ENCODE results near the gene RAD52.
A peak's percentile ranks its signal among the peaks of the same experiment; 100 is the strongest.

Gene RAD52

DNA sequence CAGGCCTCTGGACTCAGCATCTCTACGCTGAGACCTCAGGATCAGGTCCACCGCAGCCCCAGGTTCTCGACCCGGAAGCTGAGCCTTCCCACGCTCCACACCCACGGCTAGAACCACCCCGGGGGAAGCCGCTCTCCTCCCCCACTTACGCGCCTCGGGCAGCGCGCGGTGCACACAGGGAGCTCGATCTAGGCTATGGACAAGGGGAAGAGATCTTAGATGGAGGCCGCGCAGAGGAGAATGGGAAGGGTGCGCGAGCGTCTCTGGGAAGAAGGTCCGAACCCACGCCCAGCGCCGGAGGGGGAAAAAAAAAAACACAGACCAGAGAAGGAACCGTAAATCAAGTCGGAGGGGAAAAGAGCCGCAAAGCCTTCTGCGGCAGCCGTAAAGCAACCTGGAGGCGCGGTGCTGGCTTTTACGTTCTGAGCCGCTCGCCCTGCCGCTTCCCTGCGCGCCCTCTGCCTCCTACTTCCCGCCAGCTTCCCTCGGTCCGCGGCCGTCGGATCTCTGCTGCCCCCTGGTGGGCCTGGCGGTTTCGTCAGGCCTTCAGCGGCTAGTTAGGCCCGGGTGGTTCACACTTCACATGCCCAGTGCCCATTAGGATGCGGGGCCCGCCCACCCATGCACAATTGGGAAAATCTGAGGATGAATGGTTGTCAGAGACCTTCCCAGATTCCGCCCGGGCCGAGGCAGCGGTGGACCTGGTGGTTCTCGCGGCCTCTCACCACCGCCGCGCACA is at the start of gene RAD52:
Gene RAD52 (minus strand): TSS at position 242 of the 739 bp plus-strand sequence. CDS start 16,636 bp downstream, outside the sequence.
- peak; percentile 81 for DNase-seq (ENCODE audit: low spot score)

DNA sequence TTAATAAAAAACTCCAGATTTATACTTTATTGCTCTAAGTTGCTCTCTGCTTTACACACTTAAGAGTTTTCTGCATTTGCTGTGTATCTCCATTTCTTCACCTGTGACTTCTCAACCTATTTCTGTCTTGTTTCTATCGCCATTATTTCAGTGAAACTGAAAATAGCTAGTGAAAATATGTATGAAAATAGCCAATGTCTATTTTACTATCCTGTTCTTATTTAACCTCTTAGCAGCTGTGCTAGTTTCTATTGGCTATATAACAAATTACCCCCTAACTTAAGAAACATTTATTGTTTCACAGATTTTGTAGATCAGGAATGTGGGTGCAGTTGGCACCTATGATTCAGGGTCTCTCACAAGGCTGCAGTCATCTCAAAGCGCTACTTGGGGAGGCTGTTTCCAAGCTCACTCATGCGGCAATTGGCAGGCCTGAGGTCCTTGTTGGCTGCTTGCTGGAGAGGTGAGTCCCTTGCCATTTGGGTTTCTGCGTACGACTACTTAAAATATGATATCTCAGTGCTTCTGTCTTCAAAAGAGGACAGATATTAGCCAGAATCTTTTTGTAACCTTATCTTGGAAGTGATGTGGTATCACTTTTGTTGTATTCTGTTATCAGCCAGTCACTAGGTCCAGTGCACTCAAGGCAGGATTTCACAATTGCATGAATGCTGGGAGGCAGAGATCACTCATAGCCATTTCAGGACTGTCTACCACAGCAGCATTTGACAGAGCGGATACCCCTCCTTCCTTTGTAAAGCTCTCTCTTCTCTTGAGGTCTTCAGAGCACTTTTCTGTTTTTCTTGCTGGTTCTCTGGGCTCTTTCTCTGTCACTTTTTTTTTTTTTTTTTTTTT is 48.8 kb upstream of the RAD52 start:
- peak; percentile 50 for DNase-seq (ENCODE audit: low spot score)

DNA sequence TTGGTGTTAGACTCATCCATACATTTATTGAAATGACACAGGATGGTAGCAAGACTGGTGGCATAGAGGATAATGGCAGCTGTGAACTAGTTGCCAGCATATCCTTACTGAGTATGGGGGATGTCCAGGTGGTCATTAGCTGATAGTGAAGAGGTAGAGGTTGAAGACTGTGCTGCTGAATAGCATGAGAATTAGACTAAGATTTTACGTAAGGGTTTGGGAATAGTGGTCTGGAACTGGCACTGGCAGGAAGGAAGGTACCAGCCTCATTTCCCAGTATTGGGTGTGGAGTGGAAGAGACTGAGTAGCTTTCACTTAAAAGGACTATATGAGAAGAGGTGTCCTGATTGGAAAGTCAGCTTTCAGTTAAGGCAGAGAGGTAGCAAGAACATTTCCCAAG is 48.0 kb upstream of the RAD52 start:
- no peak for DNase-seq (ENCODE audit: low spot score)

DNA sequence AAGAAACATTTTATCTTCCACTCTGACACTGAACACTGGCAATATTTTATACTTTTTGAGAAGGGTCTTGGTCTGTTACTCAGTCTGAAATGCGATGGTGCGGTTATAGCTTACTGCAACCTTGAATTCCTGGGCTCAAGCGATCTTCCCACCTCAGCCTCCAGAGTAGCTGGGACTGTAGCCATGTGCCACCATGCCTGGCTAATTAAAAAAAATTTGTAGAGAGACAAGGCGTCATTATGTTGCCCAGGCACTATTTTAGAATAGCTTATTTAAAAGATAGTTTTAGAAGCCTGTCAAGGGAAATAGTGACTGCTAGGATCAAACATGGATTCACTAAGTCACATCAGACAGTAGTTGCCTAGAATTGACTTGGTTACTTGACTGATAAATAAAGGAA is 47.4 kb upstream of the RAD52 start:
- no peak for DNase-seq (ENCODE audit: low spot score)

DNA sequence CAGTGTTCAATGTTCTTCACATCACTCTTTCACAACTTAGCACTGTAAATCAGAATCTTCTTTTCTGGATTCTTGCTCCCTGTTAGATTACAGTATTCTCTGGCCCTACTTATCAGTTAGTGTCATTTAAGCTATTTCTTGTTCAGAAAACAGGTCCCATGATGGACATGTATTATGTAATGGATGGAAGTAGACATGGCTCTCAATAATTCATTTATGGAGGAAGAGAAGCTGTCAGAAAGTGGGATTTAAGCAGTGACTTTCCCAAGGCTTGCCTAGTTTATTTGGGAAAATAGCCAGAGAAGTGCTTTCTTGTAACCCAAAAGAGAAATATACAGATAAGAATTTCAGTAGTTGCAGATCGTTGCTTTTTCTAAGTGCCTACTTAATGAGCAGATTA is 43.2 kb upstream of the RAD52 start:
- no peak for DNase-seq (ENCODE audit: low spot score)

DNA sequence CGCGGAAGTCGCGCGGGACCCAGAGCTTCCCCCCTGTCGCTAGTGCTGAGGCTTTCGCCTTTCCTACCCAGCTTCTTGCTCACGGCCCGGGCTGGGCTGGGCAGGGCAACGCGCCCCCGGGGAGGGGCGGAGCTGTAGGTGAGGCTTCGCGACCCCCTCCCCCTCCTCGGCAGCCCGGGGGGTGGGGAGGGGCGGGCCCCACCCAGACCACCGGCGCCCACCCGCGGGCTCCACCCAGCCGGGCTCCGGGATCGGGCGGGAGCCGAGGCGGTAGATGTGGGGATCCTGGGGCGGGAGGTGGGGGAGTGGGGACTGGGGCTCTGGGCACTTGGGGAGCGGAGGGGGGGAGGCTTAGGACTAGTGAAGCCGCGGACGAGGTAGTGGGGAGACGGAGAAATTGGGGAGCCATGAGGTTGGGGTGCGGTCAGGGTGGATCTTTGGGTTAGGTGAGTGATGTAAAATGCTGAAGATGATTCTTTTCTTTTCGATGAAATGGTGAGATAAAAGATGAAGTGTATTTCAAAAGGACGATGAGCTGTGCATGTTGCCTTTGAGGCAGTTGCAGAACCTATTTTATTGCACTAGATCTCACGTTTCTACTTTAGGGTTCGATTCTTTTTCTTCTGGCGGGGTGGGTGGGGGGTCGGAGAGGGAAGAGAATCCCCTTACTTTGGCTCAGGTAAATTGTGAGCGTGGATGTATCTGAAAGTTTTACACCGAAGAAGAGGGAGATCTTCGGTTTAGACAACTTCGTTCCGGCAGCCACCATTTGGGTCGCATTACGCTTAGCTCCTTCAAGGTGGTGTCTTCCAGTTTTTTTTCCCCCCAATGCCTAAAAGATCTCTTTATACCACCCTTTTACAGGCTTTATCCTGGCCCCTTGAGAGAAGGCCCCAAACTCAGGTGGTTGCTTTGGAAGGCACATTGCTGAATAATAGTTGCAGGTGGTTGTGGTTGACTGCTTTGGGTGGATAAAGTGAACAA is 42.1 kb upstream of the RAD52 start:
- DNase-seq (ENCODE audit: low spot score): peak; percentile 74

DNA sequence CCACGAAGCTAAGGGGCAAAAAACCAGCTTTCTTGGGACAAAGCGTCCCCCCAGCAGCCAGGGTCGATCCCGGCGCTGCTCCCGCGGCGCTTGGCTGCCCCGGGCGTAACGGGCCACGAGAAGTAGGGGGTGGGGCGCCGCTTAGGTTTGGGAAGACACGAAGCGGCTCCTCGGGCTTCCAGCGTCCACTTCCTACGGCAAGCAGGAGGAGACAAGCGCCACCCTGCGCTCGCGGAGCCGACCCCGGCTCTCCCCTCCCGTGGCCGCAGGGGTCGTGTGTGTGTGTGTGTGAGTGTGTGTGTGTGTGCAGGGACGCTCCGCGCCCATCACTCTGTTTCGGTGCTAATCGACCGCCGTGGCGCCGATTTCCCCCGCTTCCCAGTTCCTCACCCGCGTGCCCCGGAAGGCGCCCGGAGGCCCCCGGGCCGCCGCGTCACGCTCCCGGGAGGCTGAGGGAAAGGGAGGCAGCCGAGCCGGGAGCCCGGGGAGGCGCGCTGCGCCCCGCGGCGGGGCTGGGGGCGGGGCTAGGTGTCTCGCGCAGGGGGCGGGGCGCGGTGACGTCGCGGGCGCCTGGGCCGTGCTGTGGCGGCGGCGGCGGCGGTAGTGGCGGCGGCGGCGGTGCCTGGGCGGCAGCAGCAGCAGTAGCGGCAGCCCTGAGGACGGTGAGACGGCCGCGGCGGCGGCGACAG is 41.3 kb upstream of the RAD52 start, which contains the start of gene ERC1:
Gene ERC1 (plus strand): TSS at position 563 of the 689 bp plus-strand sequence. CDS start 36,681 bp downstream, outside the sequence.
- peak; percentile 82 for DNase-seq (ENCODE audit: low spot score)

DNA sequence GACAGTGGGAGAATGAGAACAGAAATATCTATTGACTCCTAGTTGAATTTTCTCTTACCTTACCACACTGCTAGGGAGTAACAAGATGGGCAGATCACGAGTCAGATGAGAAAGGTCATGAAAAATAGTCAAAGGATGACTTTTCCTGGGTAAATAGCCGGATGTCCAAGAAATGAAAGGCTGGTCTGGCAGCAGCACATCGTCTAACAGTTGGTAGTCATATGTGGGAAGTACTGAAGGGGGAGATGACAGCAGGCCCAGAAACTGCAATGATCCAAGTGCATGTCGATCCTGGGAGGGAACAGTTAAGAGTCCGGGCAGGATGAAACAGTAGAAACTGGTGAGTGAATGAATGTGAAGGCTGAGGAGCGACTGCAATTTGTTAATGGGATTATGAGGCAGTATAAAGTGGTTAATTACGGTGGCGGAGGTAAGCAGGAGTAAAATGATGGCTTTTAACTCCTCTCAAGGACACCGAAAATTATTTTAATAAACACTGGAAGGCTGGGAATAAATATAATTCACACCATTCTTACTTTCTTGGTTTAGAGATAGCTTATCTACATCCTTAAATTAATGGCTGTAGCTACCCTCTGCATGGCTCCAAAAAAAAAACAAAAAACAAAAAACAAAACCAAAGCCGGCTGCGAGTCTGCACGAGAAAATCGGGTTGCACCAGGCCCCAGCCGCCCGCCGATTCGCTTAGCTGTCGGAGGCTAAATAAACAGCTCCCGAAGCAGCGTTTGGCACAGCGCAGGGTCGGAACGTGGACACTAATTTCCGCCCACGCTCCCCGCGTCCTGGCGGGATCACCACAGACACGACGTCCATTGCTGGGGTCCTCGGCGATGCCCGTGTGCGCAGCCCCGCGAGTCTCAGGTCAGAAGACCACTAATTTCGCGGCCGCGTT is 40.5 kb upstream of the RAD52 start:
- peak; percentile 77 for DNase-seq (ENCODE audit: low spot score)

DNA sequence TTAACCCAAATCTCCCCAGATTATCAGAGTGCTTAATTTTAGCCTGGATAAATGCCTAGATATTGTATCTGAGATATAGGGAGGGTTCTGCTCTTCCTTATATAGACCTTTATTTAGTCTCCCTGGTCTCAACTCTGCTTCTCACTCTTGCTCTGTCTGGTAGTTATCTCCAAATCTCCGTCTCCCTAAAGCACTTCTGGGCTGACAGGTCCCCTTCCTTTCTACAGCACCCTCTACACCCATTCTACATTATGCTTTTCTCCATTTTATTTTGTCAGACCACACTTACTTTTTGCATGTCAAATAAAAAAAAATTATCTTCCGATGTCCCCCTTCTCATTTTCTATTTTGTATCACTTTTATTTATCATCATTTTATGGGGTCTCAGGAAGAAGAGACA is 39.6 kb upstream of the RAD52 start:
- no peak for DNase-seq (ENCODE audit: low spot score)

DNA sequence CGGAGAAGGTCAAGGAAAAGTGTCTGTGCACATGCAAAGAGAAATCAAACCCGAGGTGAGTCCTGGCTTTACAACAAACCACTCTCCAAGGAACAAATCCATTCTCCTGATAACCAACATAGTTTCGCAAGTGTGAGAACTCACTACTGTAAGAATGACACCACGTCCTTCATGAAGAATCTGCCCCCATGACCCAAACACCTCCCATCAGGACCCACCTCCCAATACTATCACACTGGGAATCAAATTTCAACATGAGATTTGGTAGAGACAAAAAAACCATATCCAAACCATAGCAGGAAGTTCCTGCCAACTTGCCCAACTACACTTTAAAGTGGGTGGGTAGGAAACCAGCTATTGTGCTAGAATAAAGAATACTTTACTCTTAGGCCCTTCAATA is 39.2 kb upstream of the RAD52 start:
- no peak for DNase-seq (ENCODE audit: low spot score)

DNA sequence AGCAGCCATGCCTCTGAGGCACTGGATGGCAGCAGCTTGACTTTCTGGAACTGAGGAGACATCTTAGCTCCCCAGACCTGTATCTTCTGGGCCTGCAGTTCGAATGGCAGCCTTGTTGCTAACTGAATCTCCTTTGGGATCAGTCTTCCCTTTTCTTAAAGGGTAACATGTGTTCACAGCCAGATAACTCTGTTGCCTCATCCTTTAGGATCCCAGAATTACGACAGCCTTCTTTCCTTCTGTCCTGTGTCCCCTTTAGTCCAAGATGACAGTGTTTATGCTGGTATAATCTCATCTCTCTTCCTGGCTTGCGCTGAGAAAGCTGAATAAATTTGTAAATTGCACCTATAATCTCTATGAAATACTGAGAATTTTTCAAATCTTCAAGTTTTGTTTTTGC is 32.5 kb upstream of the RAD52 start:
- no peak for DNase-seq (ENCODE audit: low spot score)

DNA sequence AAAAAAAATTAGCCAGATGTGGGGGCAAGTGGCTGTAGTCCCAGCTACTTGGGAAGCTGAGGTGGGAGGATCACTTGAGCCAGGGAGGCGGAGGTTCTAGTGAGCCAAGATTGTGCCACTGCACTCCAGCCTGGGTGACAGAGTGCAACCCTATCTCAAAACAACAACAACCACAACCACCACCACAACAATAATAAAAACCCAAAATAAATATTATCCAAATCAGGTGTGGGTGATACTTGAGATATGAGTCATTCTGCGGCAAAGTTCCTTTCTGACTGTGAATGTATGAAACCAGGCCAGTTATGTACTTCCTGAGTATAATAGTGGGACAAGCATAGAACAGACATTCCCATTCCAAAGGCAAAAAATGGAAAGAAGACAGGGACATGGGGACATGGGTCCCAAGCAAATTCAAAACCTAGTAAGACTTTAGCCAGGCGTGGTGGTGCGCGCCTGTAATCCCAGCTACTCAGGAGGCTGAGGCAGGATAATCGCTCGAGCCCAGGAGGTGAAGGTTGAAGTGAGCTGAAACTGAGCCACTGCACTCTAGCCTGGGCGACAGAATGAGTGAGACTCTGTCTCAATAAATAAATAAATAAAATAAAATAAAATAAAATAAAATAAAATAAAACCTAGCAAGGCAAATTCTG is 31.8 kb upstream of the RAD52 start:
- DNase-seq (ENCODE audit: low spot score): no peak

DNA sequence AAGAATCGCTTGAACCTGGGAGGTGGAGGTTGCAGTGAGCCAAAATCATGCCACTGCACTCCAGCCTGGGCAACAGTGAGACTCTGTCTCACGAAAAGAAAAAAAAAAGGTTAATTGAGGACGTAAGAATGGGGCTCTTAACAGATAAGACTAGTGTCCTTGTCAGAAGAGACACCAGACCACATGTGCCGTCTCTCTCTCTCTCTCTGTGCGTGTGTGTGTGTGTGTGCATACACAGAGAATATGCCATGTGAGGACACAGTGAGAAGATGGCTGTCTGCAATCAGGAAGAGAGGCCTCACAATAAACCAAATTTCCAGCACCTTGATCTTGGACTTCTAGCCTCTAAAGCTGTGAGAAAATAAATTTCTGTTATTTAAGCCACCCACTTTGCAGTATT is 29.9 kb upstream of the RAD52 start:
- no peak for DNase-seq (ENCODE audit: low spot score)

DNA sequence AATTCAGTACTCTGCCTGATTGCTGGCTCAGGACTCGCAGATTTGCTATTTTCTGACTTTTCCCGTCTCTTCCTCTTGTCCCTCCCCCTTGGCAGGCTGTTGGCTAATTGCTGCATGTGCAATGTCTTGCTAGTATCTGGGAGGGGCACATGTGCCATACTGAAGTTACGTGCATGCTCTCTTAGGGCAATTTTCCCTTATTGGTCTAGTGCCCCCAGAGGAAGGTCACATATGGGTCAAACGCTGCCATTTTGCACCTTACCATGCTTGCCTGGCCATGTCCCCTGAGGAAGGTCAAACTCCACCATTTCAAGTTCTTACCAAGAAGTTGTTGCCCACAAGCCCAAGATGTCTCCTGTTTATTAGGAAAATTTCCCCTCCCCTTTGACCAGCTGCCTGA is 27.7 kb upstream of the RAD52 start:
- no peak for DNase-seq (ENCODE audit: low spot score)

DNA sequence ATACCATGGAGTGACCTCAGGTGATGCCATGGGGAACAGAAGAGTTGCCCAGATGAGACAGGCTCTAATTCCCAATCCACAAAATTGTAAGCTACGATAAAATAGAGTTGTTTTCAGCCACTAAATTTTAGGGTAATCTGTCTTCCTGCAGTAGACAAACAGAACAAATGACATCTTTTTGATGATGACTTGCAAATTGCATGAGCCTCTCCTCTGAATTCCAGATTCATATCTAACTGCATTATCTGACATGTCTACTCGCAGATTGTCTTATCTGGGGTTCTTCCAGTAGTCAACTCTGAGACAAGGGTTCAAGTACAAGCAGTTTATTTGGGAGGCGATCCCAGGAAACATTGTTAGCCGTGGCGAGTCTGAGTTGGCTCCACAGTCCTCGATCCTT is 27.1 kb upstream of the RAD52 start:
- DNase-seq (ENCODE audit: low spot score): no peak

DNA sequence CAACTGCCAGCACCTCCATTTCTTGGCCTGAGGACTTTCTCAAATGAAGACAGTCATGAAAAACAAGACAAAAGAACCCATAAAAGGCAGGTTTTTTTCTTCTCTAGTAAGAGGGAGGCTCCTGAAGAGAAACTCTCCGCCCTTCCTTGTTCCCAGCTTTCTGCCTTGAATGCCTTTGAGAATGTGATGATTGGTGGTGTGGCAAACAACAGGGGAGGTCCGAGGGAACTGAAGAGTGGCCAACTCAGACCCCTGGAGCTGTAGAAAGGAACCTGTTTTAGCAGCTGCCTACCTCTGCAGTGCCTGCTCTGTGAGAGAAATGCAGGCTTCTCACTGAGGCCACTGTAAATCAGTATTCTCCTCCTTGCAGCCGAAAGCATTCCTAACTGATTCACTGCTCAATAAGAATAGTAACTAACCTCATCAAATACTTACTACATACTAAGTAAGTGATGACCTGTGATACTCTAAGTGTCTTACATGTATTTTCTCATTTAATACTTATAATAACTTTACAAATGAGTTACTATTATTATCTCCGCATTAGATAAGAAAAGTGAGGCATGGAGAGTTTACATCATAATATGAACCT is 24.9 kb upstream of the RAD52 start:
- no peak for DNase-seq (ENCODE audit: low spot score)

DNA sequence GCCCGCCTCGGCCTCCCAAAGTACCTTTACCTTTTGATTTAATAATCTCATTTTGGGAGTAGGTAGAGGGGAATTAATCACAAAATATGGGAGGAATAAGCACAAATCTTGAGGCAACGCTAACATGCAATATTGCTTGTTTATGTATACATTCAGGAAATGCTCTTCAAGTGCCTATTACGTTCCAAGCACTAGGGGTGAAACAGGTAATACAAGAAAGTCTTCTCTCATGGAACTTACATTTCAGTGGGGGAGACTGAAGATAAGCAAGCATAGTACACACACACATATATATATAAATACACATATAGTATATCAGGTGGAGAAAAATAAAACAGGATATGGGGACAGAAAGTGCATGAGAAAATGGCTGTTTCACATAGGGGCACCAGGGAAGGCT is 22.5 kb upstream of the RAD52 start:
- no peak for DNase-seq (ENCODE audit: low spot score)

DNA sequence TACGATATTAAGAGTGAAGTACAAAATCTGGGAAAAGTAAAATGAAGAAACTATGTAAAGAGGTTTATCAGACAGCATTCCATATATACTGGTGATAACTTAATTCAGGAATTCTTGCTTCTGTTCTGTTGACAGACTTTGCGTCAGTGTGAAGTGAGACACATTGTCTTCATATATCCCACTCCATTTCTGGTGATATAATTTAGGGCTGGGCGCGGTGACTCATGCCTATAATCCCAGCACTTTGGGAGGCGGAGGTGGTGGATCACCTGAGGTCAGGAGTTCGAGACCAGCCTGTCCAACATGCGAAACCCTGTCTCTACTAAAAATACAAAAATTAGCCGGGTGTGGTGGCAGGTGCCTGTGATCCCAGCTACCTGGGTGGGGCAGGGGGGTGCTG is 20.3 kb upstream of the RAD52 start:
- DNase-seq (ENCODE audit: low spot score): no peak

DNA sequence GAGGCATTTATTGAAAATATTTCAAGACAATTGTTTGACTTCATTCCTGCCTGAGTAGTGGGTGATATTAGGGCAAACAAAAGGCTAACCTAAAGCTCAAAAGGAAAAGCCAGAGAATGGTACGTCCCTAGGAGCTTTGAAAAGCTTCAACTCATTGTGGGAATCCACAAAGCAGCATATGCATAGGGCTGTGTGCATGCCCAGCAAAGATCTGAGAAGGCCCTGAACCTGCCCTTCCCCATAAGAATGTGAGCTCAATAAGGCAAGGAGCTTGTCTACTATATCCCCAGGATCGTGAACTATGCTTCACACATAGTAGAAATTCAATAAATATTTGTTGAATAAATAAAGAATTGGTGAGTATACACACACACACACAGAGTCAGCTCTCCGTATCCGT is 19.1 kb upstream of the RAD52 start:
- DNase-seq (ENCODE audit: low spot score): no peak

DNA sequence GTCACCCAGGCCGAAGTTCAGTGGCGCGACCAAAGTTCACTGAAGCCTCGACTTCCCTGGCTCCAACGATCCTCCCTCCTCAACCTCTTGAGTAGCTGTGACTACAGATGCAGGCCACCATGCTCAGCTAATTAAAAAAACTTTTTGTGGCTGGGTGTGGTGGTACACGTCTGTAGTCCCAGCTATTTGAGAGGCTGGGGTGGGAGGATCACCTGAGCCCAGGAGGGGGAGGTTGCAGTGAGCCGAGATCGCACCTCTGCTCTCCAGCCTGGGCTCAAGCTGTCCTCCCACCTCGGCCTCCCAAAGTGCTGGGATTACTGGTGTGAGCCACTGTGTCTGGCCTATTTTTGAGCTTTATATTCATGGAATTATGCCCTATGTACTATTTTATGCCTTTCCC is 18.1 kb upstream of the RAD52 start:
- DNase-seq (ENCODE audit: low spot score): no peak

All from HuH-7 (cell line).